Activated naive CD4-positive, alpha-beta T cell (primary cell): ENCODE results near the gene KIAA1217.

Experiments
- DNase-seq, 4 experiments: peaks; one replicate each; lab custom pipeline; 2025; lab: John Stamatoyannopoulos, UW

Gene KIAA1217

GRCh38 chr10:24503461-24504320 lies 294.8 kb downstream of the KIAA1217 start:
- no peak for DNase-seq

DNA sequence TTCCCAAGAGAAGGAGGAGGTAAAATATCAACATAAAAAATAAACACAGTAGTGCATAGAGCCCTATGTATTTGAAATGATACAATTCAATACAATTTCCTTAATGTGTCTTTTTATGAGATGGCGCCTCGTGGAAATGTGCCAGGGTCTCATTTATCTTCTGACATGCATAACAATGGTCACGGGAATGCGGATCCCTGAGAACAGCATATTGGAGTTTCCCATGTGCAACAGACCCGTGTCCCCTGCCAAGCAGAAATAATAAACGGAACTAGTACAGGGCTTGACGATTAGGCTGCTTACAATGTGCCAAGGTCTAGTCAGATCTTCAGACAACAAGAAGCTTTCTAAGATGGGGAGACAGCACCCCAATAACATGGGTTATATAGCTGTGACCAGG lies 296.8 kb downstream of the KIAA1217 start:
- no peak for DNase-seq

DNA sequence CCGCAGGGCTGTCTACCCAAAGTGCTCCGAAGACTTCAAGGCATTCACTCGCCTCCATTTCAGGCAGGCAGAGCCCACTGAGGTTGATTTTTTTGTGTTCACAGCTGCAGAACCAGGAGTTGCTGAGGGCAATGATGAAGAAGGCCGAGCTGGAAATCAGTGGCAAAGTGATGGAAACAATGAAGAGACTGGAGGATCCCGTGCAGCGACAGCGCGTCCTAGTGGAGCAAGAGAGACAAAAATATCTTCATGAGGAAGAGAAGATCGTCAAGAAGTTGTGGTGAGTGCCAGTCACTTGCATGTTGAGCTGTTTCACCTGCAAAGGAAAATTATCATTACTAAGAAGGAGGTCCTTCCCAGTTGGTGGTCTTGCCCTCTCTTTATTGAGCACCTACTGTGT lies 304.2 kb downstream of the KIAA1217 start:
- DNase-seq, result no peak

GRCh38 chr10:24515481-24515880 lies 306.5 kb downstream of the KIAA1217 start:
- DNase-seq, result no peak

- DNase-seq, result no peak
Measured at GRCh38 chr10:24518411-24518810, 309.5 kb downstream of the KIAA1217 start.

DNA sequence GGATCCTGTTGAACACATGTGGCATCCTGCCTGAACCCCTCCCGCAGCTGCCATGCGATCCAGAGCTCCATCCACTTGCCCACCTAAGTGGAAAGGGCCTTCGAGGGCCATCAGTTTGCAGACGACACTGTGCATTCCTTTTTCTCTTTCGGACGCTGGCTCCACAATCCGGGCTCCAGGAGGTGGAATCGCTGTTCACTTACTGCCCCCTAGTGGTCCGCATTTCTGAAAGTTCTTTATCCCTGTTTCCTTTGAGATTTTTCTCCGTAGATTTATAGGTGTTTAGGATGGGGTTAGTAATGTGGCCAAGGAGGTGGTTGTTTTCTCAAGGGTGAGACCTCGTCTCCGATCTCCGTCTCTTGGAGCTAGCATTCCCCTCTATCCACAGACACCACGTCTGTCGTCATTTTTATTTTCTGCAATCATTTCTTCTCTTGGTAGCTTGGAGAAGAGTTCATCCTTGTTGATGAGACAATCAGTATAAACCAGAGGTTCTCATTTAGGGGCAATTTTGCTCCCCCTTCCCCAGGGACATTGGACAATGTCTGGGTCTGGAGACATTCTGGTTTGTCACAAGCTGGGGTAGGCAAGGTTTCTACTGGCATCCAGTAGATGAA lies 310.2 kb downstream of the KIAA1217 start:
- peak in 1 of 4 experiments; percentile 2 for DNase-seq

DNA sequence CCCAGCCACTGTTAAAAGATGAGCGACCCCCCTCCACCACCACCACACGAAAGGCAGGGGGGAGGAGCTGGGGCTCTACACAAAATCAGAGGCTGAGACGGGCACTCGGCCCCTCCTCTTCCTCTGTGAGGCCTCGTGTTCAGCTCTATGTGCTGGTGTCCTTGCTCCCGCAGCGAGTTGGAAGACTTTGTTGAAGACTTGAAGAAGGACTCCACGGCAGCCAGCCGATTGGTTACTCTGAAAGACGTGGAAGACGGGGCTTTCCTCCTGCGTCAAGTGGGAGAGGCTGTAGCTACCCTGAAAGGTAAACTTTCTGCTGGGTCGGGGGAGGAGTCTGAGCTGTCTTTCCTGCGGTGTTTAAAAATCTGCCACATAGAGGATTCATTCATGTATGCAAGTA lies 311.0 kb downstream of the KIAA1217 start:
- DNase-seq, result peak in 1 of 4 experiments; percentile 13

GRCh38 chr10:24524314-24524713 lies 315.4 kb downstream of the KIAA1217 start:
- DNase-seq, result no peak

GRCh38 chr10:24526085-24526649 lies 317.2 kb downstream of the KIAA1217 start:
- DNase-seq, result no peak

DNA sequence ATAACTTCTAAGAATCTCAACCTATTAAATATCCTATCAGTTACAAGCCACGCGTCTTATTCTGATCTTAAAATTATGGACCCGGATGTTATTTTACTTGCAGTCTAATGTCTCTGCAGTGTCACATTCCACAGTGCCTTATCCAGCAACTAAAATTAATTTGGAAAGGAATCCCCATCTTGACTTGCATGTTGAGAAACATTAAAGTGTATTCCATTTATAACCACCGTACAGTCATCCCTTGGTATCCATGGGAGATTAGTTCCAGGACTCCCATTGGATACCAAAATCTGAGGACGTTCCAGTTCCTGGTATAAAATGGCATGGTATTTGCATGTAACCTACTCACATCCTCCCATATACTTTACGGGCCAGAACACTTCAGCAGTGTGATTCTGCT lies 320.0 kb downstream of the KIAA1217 start:
- no peak for DNase-seq

DNA sequence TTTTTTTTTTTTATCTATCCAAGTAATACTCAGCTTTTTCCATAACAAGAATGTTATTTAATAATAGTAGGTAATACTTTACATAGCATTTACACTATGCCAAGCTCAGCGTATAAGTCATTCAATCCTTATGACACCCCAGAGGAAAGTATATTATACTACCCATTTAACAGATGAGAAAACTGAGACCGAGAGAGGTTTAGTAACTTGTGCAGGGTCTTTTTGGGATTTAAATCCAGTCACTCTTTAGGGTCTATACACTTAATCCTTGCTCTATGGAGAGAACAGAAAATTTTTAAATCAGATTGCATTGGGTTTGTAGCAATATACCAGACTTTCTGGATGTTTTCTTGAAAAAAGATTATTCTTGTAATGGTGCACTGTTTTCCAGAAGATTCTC lies 322.5 kb downstream of the KIAA1217 start:
- DNase-seq, result no peak

GRCh38 chr10:24533981-24534380 lies 325.0 kb downstream of the KIAA1217 start:
- no peak for DNase-seq

DNA sequence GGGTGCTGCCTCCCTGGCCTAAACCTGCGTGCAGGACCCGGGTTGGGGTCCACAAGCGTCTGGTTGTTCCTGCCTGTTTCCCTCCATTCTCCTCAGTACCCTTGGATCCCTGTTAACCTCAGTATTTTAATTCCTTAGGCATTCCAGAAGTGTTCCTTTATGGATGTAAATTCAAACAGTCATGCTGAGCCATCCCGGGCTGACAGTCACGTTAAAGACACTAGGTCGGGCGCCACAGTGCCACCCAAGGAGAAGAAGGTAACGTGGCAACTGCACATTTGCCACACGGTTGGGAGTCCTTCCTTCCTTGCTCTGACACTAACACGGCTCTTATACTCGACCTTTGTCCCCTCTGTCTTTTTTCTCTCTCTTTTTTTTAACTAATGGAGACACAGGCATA lies 327.7 kb downstream of the KIAA1217 start:
- no peak for DNase-seq

- DNase-seq, result no peak
Measured at GRCh38 chr10:24541239-24541753, 332.4 kb downstream of the KIAA1217 start.

DNA sequence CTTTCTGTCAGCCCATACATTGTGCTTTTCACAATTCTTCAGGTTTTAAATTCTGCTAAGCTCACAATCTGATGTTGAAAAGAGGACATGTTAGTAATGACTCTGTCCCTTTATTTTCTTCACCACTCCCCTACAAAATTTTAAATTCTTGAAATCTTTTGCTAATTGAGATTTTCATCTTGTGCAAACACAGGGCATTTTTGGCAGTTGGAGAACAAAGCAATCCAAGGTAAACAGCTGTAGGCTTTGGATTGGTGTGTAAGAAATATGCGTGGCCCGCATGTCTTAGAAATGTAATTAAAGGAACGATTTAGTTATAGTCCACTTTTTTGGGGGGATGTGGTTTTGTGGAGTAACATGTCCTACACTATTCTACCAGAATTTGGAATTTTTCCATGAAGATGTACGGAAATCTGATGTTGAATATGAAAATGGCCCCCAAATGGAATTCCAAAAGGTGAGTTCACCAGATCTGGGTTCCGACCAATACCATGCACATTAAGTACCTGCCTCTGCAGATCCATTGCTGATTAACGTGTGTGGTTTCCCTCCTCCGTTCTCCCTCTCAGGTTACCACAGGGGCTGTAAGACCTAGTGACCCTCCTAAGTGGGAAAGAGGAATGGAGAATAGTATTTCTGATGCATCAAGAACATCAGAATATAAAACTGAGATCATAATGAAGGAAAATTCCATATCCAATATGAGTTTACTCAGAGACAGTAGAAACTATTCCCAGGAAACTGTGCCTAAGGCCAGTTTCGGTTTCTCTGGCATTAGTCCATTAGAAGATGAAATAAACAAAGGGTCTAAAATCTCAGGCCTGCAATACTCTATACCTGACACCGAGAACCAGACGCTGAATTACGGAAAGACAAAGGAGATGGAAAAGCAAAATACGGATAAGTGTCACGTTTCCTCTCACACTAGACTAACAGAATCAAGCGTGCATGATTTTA lies 333.7 kb downstream of the KIAA1217 start:
- no peak for DNase-seq

GRCh38 chr10:24544776-24545175 lies 335.8 kb downstream of the KIAA1217 start:
- no peak for DNase-seq

DNA sequence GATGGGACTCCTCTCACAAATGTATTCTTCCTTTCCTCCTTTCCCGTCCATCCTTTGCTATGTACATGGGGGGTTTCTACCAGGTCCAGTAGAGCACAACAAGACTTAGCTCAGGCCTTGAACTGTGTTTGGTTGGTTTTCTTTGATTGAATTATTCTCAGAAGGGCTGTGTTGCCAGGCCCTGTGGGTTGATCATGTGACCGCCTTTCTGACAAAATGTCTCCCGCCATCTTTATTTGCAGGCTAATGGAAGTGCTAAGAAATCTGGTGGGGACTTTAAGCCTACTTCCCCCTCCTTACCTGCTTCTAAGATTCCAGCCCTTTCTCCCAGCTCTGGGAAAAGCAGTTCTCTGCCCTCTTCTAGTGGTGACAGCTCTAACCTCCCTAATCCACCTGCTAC lies 336.6 kb downstream of the KIAA1217 start:
- no peak for DNase-seq

GRCh38 chr10:24550680-24551079 lies 341.7 kb downstream of the KIAA1217 start:
- no peak for DNase-seq

DNA sequence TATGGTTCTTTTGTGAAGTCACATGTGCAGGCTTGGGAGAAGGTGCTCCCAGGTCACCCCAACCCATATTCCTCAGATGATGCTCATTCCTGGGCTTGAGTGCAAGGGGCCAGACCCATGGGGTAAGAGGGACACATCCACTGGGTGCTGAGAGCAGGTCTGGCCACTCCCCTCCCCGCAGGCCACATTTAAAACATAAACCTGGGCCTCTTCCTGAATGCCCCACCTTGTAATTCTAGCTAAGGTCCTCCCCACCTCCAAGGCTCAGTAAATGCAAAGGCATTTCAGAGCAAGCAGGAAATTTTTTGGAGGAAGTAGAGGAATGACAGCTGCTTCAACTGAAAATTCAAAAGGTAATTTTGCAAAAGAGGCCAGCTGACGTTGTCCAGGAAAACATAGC lies 342.2 kb downstream of the KIAA1217 start:
- no peak for DNase-seq

DNA sequence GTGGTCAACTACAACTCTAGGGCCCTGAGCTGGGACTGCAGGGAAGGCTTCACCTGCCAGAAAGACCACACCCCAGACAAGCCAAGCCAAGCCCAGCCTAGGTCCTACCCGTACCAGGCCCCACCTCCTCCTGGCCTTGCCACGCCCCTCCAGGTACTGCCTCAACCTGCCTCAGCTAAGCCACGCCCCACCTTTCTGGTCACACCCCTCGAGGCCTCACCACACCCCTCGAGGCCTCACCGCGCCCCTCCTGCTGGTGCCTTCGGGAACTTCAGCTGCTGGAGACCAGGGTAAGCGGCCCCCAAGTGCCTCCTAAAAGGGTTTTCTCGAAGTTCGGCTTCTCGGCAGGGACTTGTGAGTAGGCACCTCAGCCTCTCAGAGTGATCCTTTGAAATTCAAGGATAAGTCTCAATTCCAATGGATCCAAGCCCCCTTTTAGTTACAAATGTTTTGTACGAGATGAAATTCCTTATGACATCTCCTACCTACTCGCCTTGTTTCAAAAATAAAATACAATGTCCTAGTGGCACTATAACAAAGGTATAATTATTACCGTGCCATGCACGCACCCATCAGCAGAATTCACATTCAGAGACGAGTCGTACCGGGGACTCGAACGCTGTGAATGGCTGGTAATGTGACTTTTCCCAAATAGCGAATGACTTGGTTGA lies 343.5 kb downstream of the KIAA1217 start:
- DNase-seq, result no peak

DNA sequence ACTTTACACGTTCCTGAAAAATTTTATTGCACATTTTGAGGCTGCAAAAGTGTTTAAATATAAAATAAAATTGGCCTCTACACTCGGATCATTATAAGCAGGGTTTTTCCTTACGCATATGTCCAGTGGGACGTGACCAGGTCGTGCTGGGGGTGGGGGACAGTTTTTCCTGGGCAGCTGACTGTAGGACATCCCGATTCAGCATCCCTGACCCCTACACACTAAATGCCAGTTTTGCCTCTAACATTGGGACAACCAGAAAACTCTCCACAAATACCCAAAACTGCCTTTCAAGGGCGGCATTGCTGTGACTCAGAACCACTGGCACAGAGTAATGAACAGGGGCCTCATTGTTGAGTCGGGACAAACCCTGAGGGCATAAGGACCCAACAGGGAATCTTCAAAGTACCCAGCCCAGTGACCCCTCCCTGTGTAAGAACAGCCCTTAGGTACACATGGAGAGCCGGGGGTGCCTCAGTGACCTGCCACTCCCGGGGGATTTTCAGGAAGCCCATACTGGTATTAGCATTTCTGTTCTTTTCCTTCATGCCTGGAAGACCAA lies 344.2 kb downstream of the KIAA1217 start:
- DNase-seq, result no peak
